ENCODE data around the gene ARID5B. TPM values are rescaled to one million over a fixed set of nuclear protein-coding genes. Genes with fewer than 3 reads are reported as not detected.

ARID5B gene
- total and polyA plus RNA-seq, 2 experiments from 2014 or later: 53.2 to 55.0 TPM

DNA sequence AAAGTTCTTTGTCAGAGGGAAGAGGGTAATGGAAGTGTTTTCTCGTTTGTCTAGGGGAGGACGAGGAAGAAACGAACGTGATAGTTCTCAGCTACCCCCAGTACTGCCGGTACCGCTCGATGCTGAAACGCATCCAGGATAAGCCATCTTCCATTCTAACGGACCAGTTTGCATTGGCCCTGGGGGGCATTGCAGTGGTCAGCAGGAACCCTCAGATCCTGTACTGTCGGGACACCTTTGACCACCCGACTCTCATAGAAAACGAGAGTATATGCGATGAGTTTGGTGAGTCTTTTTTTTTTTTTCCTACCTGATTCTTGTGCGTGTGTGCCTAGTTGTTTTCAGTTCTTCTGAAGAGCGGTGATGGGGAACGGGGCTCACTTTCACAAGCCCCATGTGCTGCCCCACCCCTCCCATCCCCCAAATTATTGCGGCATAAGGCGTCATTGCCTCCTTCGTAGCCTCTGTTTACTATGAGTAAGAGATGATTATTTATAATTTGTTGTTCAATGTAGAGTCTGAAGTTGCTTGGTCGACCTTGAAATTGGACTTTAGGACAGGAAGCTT lies 98.6 kb downstream of the ARID5B start:
- H3K36me3 ChIP-seq (replicated peaks; ENCODE audit: insufficient read depth, low read depth): no peaks in the 10 kb centered on the region
- no peak overlapping the region for H2AFZ ChIP-seq
- 97% methylated on average over 20 of the region's 20 CpGs for WGBS (ENCODE audit: low lambda C conversion rate, missing lambda C conversion rate)
- H4K20me1 ChIP-seq (ENCODE audit: insufficient read depth, poor library complexity, severe bottlenecking): no peaks in the 10 kb centered on the region
- H3K4me1 ChIP-seq (ENCODE audit: insufficient read depth): peaks cover 6% of the 10 kb centered on the region
- DNase-seq (ENCODE audit: low spot score): no peak
- TF ChIP-seq EZH2phosphoT487 (IDR thresholded peaks at IDR 0.05; ENCODE audit: low read depth, severe bottlenecking, unreplicated experiment) (no peak), EZH2 (IDR thresholded peaks at IDR 0.05; ENCODE audit: borderline replicate concordance) (no peak)
- TF ChIP-seq, protein P1, sequence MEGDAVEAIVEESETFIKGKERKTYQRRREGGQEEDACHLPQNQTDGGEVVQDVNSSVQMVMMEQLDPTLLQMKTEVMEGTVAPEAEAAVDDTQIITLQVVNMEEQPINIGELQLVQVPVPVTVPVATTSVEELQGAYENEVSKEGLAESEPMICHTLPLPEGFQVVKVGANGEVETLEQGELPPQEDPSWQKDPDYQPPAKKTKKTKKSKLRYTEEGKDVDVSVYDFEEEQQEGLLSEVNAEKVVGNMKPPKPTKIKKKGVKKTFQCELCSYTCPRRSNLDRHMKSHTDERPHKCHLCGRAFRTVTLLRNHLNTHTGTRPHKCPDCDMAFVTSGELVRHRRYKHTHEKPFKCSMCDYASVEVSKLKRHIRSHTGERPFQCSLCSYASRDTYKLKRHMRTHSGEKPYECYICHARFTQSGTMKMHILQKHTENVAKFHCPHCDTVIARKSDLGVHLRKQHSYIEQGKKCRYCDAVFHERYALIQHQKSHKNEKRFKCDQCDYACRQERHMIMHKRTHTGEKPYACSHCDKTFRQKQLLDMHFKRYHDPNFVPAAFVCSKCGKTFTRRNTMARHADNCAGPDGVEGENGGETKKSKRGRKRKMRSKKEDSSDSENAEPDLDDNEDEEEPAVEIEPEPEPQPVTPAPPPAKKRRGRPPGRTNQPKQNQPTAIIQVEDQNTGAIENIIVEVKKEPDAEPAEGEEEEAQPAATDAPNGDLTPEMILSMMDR (IDR thresholded peaks at IDR 0.05; ENCODE audit: poor library complexity): no peak
- no peaks in the 10 kb centered on the region for H3K9me2 ChIP-seq (replicated peaks; ENCODE audit: insufficient read depth)
- no peaks in the 10 kb centered on the region for H3K27me3 ChIP-seq
- H3K9me3 ChIP-seq (ENCODE audit: low read depth): no peaks in the 10 kb centered on the region
- peaks cover 95% of the 10 kb centered on the region for H3K79me2 ChIP-seq
- no peak overlapping the region for H3K4me3 ChIP-seq
- H3K27ac ChIP-seq: no peak overlapping the region
- no peak overlapping the region for H3K4me2 ChIP-seq

DNA sequence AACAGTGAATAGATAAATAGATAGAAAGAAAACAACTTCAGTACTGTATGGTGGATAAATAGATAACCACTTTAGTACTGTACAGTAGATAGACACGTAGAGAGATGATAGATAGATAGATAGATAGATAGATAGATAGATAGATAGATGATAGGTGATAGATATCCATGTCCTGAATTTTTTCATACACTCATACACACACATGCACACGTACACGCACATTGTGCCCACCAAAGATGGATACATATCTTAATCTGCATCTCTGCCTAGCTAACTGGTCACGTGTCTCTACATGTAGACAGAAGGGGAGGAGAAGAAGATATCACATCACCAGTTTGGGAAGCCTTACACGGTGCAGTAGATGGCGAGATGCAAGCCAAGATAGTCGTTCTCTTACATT lies 99.2 kb downstream of the ARID5B start:
- peaks cover 93% of the 10 kb centered on the region for H3K79me2 ChIP-seq
- TF ChIP-seq EZH2 (IDR thresholded peaks at IDR 0.05; ENCODE audit: borderline replicate concordance) (no peak), EZH2phosphoT487 (IDR thresholded peaks at IDR 0.05; ENCODE audit: low read depth, severe bottlenecking, unreplicated experiment) (no peak)
- TF ChIP-seq, protein P1 (IDR thresholded peaks at IDR 0.05; ENCODE audit: poor library complexity): no peak

GRCh38 chr10:62001898-62002297 lies 100.4 kb downstream of the ARID5B start:
- Histone ChIP-seq H3K4me1 (ENCODE audit: insufficient read depth) (no peaks in the 10 kb centered on the region), H3K9me3 (ENCODE audit: low read depth) (no peaks in the 10 kb centered on the region), H3K27ac (no peak overlapping the region), H3K4me2 (no peak overlapping the region), H3K9me2 (replicated peaks; ENCODE audit: insufficient read depth) (no peaks in the 10 kb centered on the region), H4K20me1 (ENCODE audit: insufficient read depth, poor library complexity, severe bottlenecking) (no peaks in the 10 kb centered on the region), H3K27me3 (no peaks in the 10 kb centered on the region), H2AFZ (no peak overlapping the region), H3K79me2 (peaks cover 93% of the 10 kb centered on the region), H3K4me3 (no peak overlapping the region), H3K36me3 (replicated peaks; ENCODE audit: insufficient read depth, low read depth) (no peaks in the 10 kb centered on the region)
- TF ChIP-seq EZH2phosphoT487 (IDR thresholded peaks at IDR 0.05; ENCODE audit: low read depth, severe bottlenecking, unreplicated experiment) (no peak), EZH2 (IDR thresholded peaks at IDR 0.05; ENCODE audit: borderline replicate concordance) (no peak)
- TF ChIP-seq, protein P1 (IDR thresholded peaks at IDR 0.05; ENCODE audit: poor library complexity): no peak
- no peak for DNase-seq (ENCODE audit: low spot score)
- WGBS (ENCODE audit: low lambda C conversion rate, missing lambda C conversion rate): 88% methylated on average over 5 of the region's 5 CpGs

More for the DNA sequence above, 99.2 kb downstream of the ARID5B start:
- no peaks in the 10 kb centered on the region for H3K9me3 ChIP-seq (ENCODE audit: low read depth)
- no peaks in the 10 kb centered on the region for H3K4me1 ChIP-seq (ENCODE audit: insufficient read depth)
- H3K9me2 ChIP-seq (replicated peaks; ENCODE audit: insufficient read depth): no peaks in the 10 kb centered on the region
- no peaks in the 10 kb centered on the region for H3K36me3 ChIP-seq (replicated peaks; ENCODE audit: insufficient read depth, low read depth)
- no peaks in the 10 kb centered on the region for H4K20me1 ChIP-seq (ENCODE audit: insufficient read depth, poor library complexity, severe bottlenecking)
- WGBS (ENCODE audit: low lambda C conversion rate, missing lambda C conversion rate): 85% methylated on average over 7 of the region's 7 CpGs
- no peak for DNase-seq (ENCODE audit: low spot score)
- H3K4me3 ChIP-seq: no peak overlapping the region
- H3K27ac ChIP-seq: no peak overlapping the region
- no peaks in the 10 kb centered on the region for H3K27me3 ChIP-seq
- no peak overlapping the region for H3K4me2 ChIP-seq
- no peak overlapping the region for H2AFZ ChIP-seq
